ENCODE results near the gene MMP1.

MMP1 gene

GRCh38 chr11:102798012-102798746 is at the start of gene MMP1:
Gene MMP1 (minus strand): TSS chr11:102798160. CDS start chr11:102798092, 68 bp downstream.
- no peak for DNase-seq

DNA sequence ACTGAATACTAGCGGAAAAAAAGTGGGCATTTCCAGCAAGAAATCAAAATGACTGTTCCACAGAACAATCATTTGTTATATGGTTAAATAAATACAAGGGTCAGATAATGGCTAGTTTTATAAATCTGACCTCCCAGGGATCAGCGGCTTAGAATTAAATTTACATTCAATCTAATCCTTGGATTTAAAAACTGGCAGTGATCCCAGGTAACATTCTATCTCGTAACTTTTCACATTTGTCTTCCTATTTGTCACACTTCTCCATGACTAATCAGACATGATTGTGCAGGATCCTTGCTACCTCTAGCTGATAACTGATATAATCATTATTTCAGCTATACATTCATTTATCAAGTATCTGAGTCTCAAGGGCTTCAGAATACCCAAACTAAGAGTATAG is 48.3 kb upstream of the MMP1 start:
- DNase-seq, result no peak

DNA sequence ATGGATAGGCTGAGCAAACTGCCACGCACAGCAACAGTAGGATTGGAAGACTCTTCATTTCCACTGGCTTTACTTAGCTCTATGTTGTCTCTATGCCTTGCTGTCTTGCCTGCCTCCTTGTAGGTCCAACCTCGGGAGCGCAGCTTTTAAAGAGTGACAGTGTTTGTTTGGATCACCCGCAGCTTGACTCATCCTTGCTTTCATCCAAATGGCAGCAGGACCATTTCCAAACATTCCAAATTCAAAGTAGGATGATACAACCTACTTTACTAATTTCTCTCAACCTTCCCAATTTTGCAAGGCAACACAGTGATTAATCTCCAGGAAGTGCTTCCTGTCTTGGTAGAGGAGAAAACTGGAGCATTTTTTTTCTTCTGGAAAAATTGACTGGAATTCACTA is 45.5 kb upstream of the MMP1 start, which contains the start of gene MMP3:
Gene MMP3, minus strand, starts transcription at position 121 of the 400 bp plus-strand sequence. Its CDS starts 63 bp downstream, at position 58.
- no peak for DNase-seq

GRCh38 chr11:102842930-102843329 is 45.0 kb upstream of the MMP1 start:
- no peak for DNase-seq

DNA sequence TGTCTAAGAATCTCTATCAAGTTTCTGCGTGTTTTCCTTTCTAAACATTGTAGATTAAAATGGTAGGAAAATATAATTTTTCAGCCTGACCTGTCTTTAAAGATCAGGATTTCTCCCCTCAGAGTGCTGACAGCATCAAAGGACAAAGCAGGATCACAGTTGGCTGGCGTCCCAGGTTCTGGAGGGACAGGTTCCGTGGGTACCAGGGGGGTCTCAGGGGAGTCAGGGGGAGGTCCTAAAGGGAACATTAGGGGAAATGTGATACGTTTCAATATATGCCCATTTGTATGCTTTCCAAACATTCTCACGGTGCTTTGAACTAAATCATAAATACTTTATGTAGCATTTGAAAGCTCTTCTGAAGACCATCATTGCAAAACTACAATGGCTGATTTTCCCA is 42.1 kb upstream of the MMP1 start:
- no peak for DNase-seq

GRCh38 chr11:102837646-102838045 is 39.7 kb upstream of the MMP1 start:
- no peak for DNase-seq

DNA sequence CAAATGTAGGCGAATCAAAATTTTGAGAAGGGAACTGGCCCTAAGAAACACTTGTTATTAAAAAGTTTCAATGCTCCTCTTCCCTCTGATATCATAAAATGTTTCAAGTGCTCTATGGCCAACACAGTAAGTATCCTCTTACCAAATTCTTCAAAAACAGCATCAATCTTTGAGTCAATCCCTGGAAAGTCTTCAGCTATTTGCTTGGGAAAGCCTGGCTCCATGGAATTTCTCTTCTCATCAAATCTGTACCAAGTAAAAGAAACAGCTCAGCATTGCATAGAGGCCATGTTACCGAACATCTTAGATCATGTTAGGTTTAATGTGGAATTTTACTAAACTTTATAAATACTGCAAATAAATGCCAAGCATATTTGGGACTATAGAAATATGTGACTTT is 39.2 kb upstream of the MMP1 start:
- no peak for DNase-seq

- no peak for DNase-seq
Observed at GRCh38 chr11:102836290-102836875, 38.4 kb upstream of the MMP1 start.

- DNase-seq, result no peak
Observed at GRCh38 chr11:102833731-102834130, 35.8 kb upstream of the MMP1 start.

DNA sequence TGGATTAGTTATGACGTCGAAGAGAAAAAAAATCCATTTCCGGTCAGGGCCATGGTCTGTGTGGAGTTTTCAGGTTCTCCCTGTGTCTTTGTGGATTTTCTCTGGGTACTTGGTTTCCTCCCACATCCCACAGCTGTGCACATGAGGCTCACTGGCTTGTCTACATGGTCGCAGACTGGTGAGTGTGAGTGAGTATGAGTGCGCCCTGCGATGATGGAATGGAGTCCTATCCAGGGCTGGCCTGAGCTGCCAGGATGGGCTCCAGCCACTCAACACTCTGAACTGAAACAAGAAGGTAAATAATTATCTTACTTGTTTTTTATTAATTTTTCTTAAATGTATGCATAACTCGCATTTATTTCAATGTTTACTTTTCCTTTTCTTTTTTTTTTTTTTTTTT is 34.7 kb upstream of the MMP1 start:
- DNase-seq, result no peak

DNA sequence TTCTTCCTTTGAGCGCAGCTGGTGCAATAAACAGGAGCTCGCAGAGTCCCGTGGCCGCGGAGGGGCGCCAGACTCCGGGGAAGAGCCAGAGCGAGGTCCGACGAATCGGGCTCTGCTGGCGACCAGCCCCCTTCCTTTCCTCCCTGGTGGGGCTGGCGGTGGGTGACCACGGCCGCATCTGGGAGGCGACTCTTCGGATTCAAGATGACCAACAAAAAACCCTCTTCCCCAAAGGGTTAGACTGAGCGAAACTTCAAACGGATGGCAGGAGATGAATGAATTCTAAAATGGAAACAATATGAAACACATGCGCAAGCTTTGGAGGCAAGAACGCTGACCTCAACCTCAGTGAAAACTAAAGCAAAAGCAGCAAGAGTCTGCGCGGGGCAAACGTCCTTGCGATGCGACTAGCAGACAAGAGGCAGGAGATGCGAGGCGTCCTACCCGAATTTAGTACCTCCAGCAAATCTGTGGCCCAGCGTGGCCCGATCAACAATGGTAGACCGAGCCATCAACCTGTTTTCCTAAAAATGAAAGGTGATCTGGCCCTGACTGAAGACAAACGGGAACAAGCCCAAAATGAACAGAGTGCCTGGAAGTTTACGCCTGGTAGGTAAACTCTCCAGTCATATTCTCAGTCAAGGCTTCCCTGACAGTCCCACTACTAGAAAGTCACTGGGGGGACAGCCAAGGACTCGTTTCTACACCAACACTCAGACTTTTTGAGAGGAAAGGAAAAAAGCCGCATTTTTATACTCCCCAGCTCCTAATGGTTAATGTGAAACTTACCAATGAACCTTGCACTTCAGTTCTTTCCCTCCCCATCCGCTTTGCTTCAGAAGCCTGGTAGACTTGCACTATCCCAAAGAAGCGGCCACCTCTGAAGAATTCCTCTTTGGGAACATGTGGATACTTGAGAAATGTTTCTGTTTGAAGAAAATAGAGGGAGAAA is 33.8 kb upstream of the MMP1 start:
- peak; percentile 46 for DNase-seq

DNA sequence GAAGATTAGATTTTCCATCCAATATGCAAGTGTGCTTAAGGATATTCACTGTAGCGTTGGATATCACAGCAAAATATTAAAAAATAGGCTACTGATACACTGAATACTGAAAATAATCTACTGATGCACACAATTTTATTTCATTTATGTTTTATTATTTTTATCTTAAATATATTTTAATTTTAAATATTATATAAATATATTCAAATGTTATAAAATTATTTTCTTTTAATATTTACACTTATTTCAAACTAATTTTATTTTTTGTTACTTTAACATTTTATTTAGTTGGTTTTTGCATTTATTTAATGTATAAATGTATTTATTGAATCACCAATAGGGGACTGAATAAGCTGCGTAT is 33.1 kb upstream of the MMP1 start:
- no peak for DNase-seq

DNA sequence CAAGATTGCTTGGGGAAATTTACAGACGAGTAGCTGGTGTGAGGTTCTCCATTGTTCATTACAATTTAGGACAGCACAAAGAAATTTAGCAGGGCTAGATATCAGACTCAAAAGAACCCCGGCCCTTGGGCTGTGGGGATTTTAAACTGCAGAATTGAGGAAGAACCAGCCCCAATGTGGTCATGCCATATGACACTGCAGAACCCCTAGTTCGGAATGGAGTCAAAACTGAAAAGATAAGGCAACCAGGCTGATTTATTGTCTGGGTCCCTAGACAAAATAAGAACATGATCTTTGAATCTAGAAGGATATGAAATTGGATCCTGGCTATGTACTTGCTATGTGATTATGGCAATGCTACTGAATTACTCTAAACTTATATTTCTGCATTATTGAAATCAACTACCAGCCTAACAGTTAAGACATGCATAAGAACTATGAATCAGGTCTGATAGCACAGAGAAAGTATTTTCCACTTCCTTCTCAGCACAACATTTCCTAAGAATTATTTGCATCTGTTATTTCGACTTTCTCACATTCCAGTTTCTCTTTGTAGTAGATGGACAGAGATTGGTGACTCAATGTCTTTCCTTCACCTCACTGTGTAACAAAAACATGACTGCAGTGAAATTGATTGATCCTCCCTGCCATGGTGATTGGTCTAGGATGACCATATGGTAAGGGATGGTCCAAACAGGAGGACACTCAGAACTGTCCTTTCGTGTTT is 32.2 kb upstream of the MMP1 start:
- peak; percentile 15 for DNase-seq

- no peak for DNase-seq
Observed at GRCh38 chr11:102829316-102830000, 31.5 kb upstream of the MMP1 start.

DNA sequence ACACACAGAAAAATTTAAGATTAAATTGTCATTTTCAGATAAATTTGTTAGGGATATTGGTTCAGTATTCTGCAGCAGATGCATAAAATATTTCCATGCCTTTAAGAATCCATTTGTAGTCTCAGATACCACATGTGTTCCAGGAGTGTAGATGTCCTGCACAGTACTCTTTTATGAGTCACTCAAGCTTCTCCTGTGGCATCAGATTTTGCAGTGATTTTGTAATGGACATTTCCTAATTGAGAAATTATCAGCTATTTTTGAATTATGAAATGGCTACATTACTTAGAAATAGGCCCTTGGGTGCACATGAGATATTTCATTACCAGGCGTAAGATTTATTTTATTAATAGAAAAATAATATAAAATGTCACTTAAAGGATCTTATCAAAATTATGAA is 26.6 kb upstream of the MMP1 start:
- DNase-seq, result no peak

- no peak for DNase-seq
Observed at GRCh38 chr11:102819491-102819890, 21.5 kb upstream of the MMP1 start.

GRCh38 chr11:102813484-102813883 is 15.5 kb upstream of the MMP1 start:
- no peak for DNase-seq

GRCh38 chr11:102812188-102812587 is 14.2 kb upstream of the MMP1 start:
- no peak for DNase-seq

GRCh38 chr11:102810950-102811660 is 13.1 kb upstream of the MMP1 start:
- peak; percentile 9 for DNase-seq

GRCh38 chr11:102809971-102810370 is 12.0 kb upstream of the MMP1 start:
- DNase-seq, result peak; percentile 75

DNA sequence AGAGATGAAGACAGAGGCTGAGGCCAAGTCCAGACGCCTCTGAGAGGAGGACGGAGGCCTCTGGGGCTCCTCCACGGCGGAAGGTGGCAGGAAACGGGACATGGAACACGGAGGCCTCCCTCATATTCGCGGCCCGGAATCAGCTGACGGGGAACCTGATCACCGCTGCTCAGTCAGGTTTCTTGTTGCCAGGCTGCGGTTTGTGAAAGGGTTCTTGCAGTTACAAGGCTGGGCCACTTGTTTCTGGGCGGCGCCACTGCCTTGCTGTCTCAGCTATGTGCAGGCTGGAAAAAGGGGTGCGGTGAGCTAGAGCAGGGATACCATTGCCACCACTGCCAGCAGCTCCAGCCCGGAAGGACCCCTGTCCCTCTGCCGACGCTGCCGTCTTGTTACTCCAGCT is 10.0 kb upstream of the MMP1 start:
- DNase-seq, result peak; percentile 57

GRCh38 chr11:102806296-102806695 is 8.3 kb upstream of the MMP1 start:
- no peak for DNase-seq
